ENCODE measurements around the gene ATF4.
A peak's percentile ranks its signal among the peaks of the same experiment; 100 is the strongest.

ATF4 gene

DNA sequence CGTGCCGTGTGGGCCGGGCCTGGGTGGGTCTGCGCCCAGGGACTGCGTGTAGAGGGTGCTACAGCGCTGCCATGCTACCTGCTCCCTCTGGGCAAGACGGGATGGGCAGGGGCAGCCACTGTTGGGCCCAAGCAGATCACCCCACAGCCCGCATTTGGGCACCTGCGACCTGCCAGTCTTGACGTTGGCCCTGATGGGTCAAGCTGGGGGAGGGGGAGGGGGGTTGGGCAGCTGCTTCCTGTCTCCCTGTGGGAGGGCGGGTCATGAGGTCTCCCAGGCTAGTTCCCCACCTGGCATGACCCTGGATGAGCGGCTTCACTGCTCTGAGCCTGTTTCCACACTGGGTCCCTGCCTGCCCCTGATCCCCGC lies 15.0 kb downstream of the ATF4 start:
- H3K4me1 ChIP-seq (ENCODE audit: control insufficient read depth, low read depth, low read length) = peaks cover 13% of the 10 kb centered on the region
- peak overlapping the region; percentile 63 for H3K9ac ChIP-seq (ENCODE audit: low read length)
- H2BK15ac ChIP-seq (replicated peaks; ENCODE audit: low read depth) = no peak overlapping the region
- H3K23ac ChIP-seq (ENCODE audit: low read length) = no peak overlapping the region
- peak overlapping the region; percentile 83 for H3K56ac ChIP-seq (ENCODE audit: low read length)
- H2BK5ac ChIP-seq (ENCODE audit: low read length) = no peak overlapping the region
- H3K79me1 ChIP-seq (ENCODE audit: low read length) = peaks cover 9% of the 10 kb centered on the region
- H3K4me2 ChIP-seq (ENCODE audit: low read length) = no peak overlapping the region
- peaks cover 2% of the 10 kb centered on the region for H3K36me3 ChIP-seq (ENCODE audit: control insufficient read depth, insufficient read depth, low read length)
- H3K27me3 ChIP-seq (ENCODE audit: insufficient read depth, low read length, poor library complexity) = no peaks in the 10 kb centered on the region
- no peak overlapping the region for H3K18ac ChIP-seq (ENCODE audit: low read length)
- no CpG with 5 or more reads among the region's 13 CpGs for WGBS (ENCODE audit: extremely low coverage, insufficient coverage, low lambda C conversion rate)
- H3K27ac ChIP-seq (ENCODE audit: low read depth, low read length) = no peak overlapping the region
- H4K5ac ChIP-seq (ENCODE audit: low read length) = no peak overlapping the region
- H3K4me3 ChIP-seq (ENCODE audit: low read length) = no peak overlapping the region
- H3K79me2 ChIP-seq (ENCODE audit: control insufficient read depth, insufficient read depth, low read length) = peaks cover 14% of the 10 kb centered on the region
- no peak for DNase-seq
- H4K8ac ChIP-seq (ENCODE audit: low read depth, low read length) = no peak overlapping the region
- no peak overlapping the region for H3K4ac ChIP-seq (ENCODE audit: low read depth, low read length)
- no peak overlapping the region for H2AK5ac ChIP-seq (ENCODE audit: low read length)
- no peak overlapping the region for H2BK120ac ChIP-seq (ENCODE audit: low read depth, low read length)

DNA sequence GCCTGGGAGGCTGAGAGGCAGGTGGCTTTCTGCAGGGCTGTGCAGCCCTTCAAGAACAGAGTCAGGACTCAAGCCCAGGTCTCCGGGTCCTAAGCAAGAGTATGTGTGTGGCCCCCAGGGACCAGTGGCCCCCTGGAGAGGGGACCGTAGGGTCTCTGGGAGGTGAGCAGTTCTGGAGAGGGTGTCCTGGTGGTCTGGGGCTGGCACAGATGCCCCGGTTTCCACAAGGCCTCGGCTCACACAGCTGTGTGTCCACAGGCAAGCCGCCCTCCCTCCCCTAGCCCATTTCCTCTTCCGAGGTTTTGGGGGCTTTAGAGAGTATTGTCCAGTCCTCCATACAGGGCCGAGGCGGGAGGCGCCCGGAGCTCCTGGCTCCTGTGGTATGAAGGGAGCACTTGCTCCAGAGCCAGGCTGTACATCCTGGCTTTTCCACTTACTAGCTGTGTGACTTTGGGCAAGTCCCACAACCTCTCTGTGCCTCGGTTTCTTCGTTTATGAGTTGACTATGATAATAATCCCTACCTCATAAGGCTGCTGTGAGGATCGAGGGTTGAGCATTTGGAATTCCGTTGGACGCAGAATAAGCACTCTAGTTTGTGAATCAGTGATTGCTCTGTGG lies 15.6 kb downstream of the ATF4 start:
- no peak overlapping the region for H2BK5ac ChIP-seq (ENCODE audit: low read length)
- H3K36me3 ChIP-seq (ENCODE audit: control insufficient read depth, insufficient read depth, low read length) = peaks cover under 1% of the 10 kb centered on the region
- no peak overlapping the region for H3K27ac ChIP-seq (ENCODE audit: low read depth, low read length)
- no peak overlapping the region for H4K5ac ChIP-seq (ENCODE audit: low read length)
- no peak overlapping the region for H3K9ac ChIP-seq (ENCODE audit: low read length)
- no peak overlapping the region for H3K23ac ChIP-seq (ENCODE audit: low read length)
- no peak for DNase-seq
- H3K18ac ChIP-seq (ENCODE audit: low read length) = no peak overlapping the region
- no peak overlapping the region for H2BK120ac ChIP-seq (ENCODE audit: low read depth, low read length)
- H3K56ac ChIP-seq (ENCODE audit: low read length) = no peak overlapping the region
- no peak overlapping the region for H2BK15ac ChIP-seq (replicated peaks; ENCODE audit: low read depth)
- H3K4me3 ChIP-seq (ENCODE audit: low read length) = no peak overlapping the region
- peaks cover 12% of the 10 kb centered on the region for H3K4me1 ChIP-seq (ENCODE audit: control insufficient read depth, low read depth, low read length)
- H4K8ac ChIP-seq (ENCODE audit: low read depth, low read length) = no peak overlapping the region
- no peak overlapping the region for H3K4ac ChIP-seq (ENCODE audit: low read depth, low read length)
- peaks cover 8% of the 10 kb centered on the region for H3K79me1 ChIP-seq (ENCODE audit: low read length)
- peaks cover 13% of the 10 kb centered on the region for H3K79me2 ChIP-seq (ENCODE audit: control insufficient read depth, insufficient read depth, low read length)
- no peaks in the 10 kb centered on the region for H3K27me3 ChIP-seq (ENCODE audit: insufficient read depth, low read length, poor library complexity)
- H2AK5ac ChIP-seq (ENCODE audit: low read length) = no peak overlapping the region
- no peak overlapping the region for H3K4me2 ChIP-seq (ENCODE audit: low read length)
- WGBS (ENCODE audit: extremely low coverage, insufficient coverage, low lambda C conversion rate) = no CpG with 5 or more reads among the region's 15 CpGs

GRCh38 chr22:39536711-39537110 lies 16.3 kb downstream of the ATF4 start:
- H3K4me3 ChIP-seq (ENCODE audit: low read length) = no peak overlapping the region
- H3K4me2 ChIP-seq (ENCODE audit: low read length) = no peak overlapping the region
- H3K56ac ChIP-seq (ENCODE audit: low read length) = no peak overlapping the region
- H3K79me1 ChIP-seq (ENCODE audit: low read length) = peaks cover 5% of the 10 kb centered on the region
- H2BK15ac ChIP-seq (replicated peaks; ENCODE audit: low read depth) = no peak overlapping the region
- no peak overlapping the region for H4K5ac ChIP-seq (ENCODE audit: low read length)
- H3K9ac ChIP-seq (ENCODE audit: low read length) = no peak overlapping the region
- H3K27me3 ChIP-seq (ENCODE audit: insufficient read depth, low read length, poor library complexity) = no peaks in the 10 kb centered on the region
- H3K36me3 ChIP-seq (ENCODE audit: control insufficient read depth, insufficient read depth, low read length) = no peaks in the 10 kb centered on the region
- H3K18ac ChIP-seq (ENCODE audit: low read length) = no peak overlapping the region
- no peak overlapping the region for H3K4ac ChIP-seq (ENCODE audit: low read depth, low read length)
- H2BK5ac ChIP-seq (ENCODE audit: low read length) = no peak overlapping the region
- H3K4me1 ChIP-seq (ENCODE audit: control insufficient read depth, low read depth, low read length) = peaks cover 8% of the 10 kb centered on the region
- no CpG with 5 or more reads among the region's 8 CpGs for WGBS (ENCODE audit: extremely low coverage, insufficient coverage, low lambda C conversion rate)
- no peak overlapping the region for H4K8ac ChIP-seq (ENCODE audit: low read depth, low read length)
- H3K27ac ChIP-seq (ENCODE audit: low read depth, low read length) = no peak overlapping the region
- peaks cover 7% of the 10 kb centered on the region for H3K79me2 ChIP-seq (ENCODE audit: control insufficient read depth, insufficient read depth, low read length)
- H2AK5ac ChIP-seq (ENCODE audit: low read length) = no peak overlapping the region
- no peak for DNase-seq
- no peak overlapping the region for H2BK120ac ChIP-seq (ENCODE audit: low read depth, low read length)
- H3K23ac ChIP-seq (ENCODE audit: low read length) = no peak overlapping the region

GRCh38 chr22:39537975-39538374 lies 17.6 kb downstream of the ATF4 start:
- H3K18ac ChIP-seq (ENCODE audit: low read length) = no peak overlapping the region
- H2AK5ac ChIP-seq (ENCODE audit: low read length) = no peak overlapping the region
- no peak overlapping the region for H4K5ac ChIP-seq (ENCODE audit: low read length)
- no peak overlapping the region for H3K9ac ChIP-seq (ENCODE audit: low read length)
- H3K23ac ChIP-seq (ENCODE audit: low read length) = no peak overlapping the region
- no peaks in the 10 kb centered on the region for H3K27me3 ChIP-seq (ENCODE audit: insufficient read depth, low read length, poor library complexity)
- no peak overlapping the region for H2BK5ac ChIP-seq (ENCODE audit: low read length)
- H3K4ac ChIP-seq (ENCODE audit: low read depth, low read length) = no peak overlapping the region
- H3K79me1 ChIP-seq (ENCODE audit: low read length) = no peaks in the 10 kb centered on the region
- no peaks in the 10 kb centered on the region for H3K79me2 ChIP-seq (ENCODE audit: control insufficient read depth, insufficient read depth, low read length)
- no peak overlapping the region for H2BK15ac ChIP-seq (replicated peaks; ENCODE audit: low read depth)
- H4K8ac ChIP-seq (ENCODE audit: low read depth, low read length) = no peak overlapping the region
- no peak for DNase-seq
- no peak overlapping the region for H3K4me2 ChIP-seq (ENCODE audit: low read length)
- no peak overlapping the region for H3K4me3 ChIP-seq (ENCODE audit: low read length)
- H2BK120ac ChIP-seq (ENCODE audit: low read depth, low read length) = no peak overlapping the region
- H3K27ac ChIP-seq (ENCODE audit: low read depth, low read length) = no peak overlapping the region
- H3K56ac ChIP-seq (ENCODE audit: low read length) = no peak overlapping the region
- peaks cover 8% of the 10 kb centered on the region for H3K4me1 ChIP-seq (ENCODE audit: control insufficient read depth, low read depth, low read length)
- no peaks in the 10 kb centered on the region for H3K36me3 ChIP-seq (ENCODE audit: control insufficient read depth, insufficient read depth, low read length)
- WGBS (ENCODE audit: extremely low coverage, insufficient coverage, low lambda C conversion rate) = no CpG with 5 or more reads among the region's 2 CpGs

DNA sequence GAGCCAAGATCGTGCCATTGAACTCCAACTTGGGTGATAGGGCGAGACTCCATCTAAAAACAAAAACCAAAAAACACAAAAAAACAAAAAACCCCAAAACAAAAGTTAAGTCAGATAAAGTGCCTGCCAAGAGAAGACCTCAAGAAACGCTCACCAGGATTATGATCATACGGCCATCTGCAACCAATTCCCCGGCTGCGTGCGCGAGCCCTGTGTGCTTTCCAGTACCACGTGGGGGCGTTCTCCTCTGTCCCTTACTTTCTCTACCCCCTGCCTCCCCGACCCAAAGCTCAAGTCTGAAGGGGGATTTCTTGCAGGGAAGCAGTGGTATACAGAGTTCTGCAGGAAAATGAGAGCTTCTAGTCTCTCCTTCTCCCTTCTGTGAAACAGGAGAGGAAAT lies 22.7 kb downstream of the ATF4 start:
- Histone ChIP-seq H3K4me1 (ENCODE audit: control insufficient read depth, low read depth, low read length) (no peaks in the 10 kb centered on the region), H3K27me3 (ENCODE audit: insufficient read depth, low read length, poor library complexity) (no peaks in the 10 kb centered on the region), H2AK5ac (ENCODE audit: low read length) (no peak overlapping the region), H3K79me2 (ENCODE audit: control insufficient read depth, insufficient read depth, low read length) (no peaks in the 10 kb centered on the region), H3K79me1 (ENCODE audit: low read length) (no peaks in the 10 kb centered on the region), H3K4ac (ENCODE audit: low read depth, low read length) (no peak overlapping the region), H3K27ac (ENCODE audit: low read depth, low read length) (no peak overlapping the region), H2BK5ac (ENCODE audit: low read length) (no peak overlapping the region), H2BK120ac (ENCODE audit: low read depth, low read length) (no peak overlapping the region), H2BK15ac (replicated peaks; ENCODE audit: low read depth) (no peak overlapping the region), H3K9ac (ENCODE audit: low read length) (no peak overlapping the region), H4K8ac (ENCODE audit: low read depth, low read length) (no peak overlapping the region), H3K4me3 (ENCODE audit: low read length) (no peak overlapping the region), H3K23ac (ENCODE audit: low read length) (no peak overlapping the region), H3K18ac (ENCODE audit: low read length) (no peak overlapping the region), H3K4me2 (ENCODE audit: low read length) (no peak overlapping the region), H3K56ac (ENCODE audit: low read length) (no peak overlapping the region), H3K36me3 (ENCODE audit: control insufficient read depth, insufficient read depth, low read length) (no peaks in the 10 kb centered on the region), H4K5ac (ENCODE audit: low read length) (no peak overlapping the region)
- DNase-seq = no peak
- no CpG with 5 or more reads among the region's 11 CpGs for WGBS (ENCODE audit: extremely low coverage, insufficient coverage, low lambda C conversion rate)

All from mesendoderm (in vitro differentiated cells).